VCaP (cell line): ENCODE results near the gene RBM20.
A peak's percentile ranks its signal among the peaks of the same experiment; 100 is the strongest.

Experiments
- H3K27ac ChIP-seq: fragments of 450-650 bp; 2 replicates; pipeline ENCODE4 v1.5.1; 2017
- CTCF ChIP-seq: fragments of 450-650 bp; conservative IDR thresholded peaks from 2 replicates; pipeline ENCODE4 v1.5.1; 2017; ENCODE audit warnings: mild to moderate bottlenecking, moderate library complexity

Gene RBM20

GRCh38 chr10:110803239-110803749 lies 159.2 kb downstream of the RBM20 start:
- no peak for TF ChIP-seq CTCF
- no peak overlapping the region for H3K27ac ChIP-seq

- H3K27ac ChIP-seq = no peak overlapping the region
- TF ChIP-seq CTCF = peak; percentile 65
These were observed 159.7 kb downstream of the RBM20 start for GRCh38 chr10:110803830-110804338.

- no peak for TF ChIP-seq CTCF
- no peak overlapping the region for H3K27ac ChIP-seq
These were observed 160.2 kb downstream of the RBM20 start for GRCh38 chr10:110804376-110804775.

GRCh38 chr10:110805292-110805691 lies 161.2 kb downstream of the RBM20 start:
- TF ChIP-seq CTCF = no peak
- no peak overlapping the region for H3K27ac ChIP-seq

GRCh38 chr10:110806335-110806734 lies 162.2 kb downstream of the RBM20 start:
- no peak for TF ChIP-seq CTCF
- H3K27ac ChIP-seq = no peak overlapping the region

- TF ChIP-seq CTCF = no peak
- no peak overlapping the region for H3K27ac ChIP-seq
These were observed 164.0 kb downstream of the RBM20 start for GRCh38 chr10:110808123-110808522.

GRCh38 chr10:110808615-110809014 lies 164.5 kb downstream of the RBM20 start:
- no peak for TF ChIP-seq CTCF

More at GRCh38 chr10:110808615-110809014, 164.5 kb downstream of the RBM20 start:
- H3K27ac ChIP-seq = no peak overlapping the region
